Measurements from ENCODE around the gene FAM110D.

GRCh38 chr1:26210147-26210870 lies 51.4 kb downstream of the FAM110D start:
- TF ChIP-seq E2F1 (CRISPR knock-in tag; IDR thresholded peaks at IDR 0.05) (no peak), ESRRA (CRISPR knock-in tag; IDR thresholded peaks at IDR 0.05; ENCODE audit: borderline replicate concordance) (no peak)
